GM23338 (cell line): Measurements from ENCODE around the gene OPRL1.

ENCODE experiments used
- CREB1 ChIP-seq: fragments of 250-450 bp; sonication (Bioruptor Pico); IDR thresholded peaks from 2 replicates; pipeline ENCODE4 v1.5.0; 2020; ENCODE audit warnings: low read depth, mild to moderate bottlenecking, moderate library complexity
- CTCF ChIP-seq, 2 experiments: fragments of 200-600 bp in 1 of 2; sonication (generic) in 1 of 2; conservative IDR thresholded peaks; 2 replicates each; pipeline versions ENCODE4 v1.5.1 to v1.6.1; 2016 to 2017; ENCODE audit warnings: antibody characterized with exemption in 2 of 2, low read depth in 2 of 2, mild to moderate bottlenecking in 2 of 2, moderate library complexity in 1 of 2
- EZH2 ChIP-seq: fragments of 200-600 bp; sonication (generic); IDR thresholded peaks from one replicate; pipeline ENCODE4 v1.8.0; 2017; ENCODE audit warnings: antibody characterized with exemption, mild to moderate bottlenecking, low read depth; ENCODE audit not compliant: unreplicated experiment
- EZH2phosphoT487 ChIP-seq: fragments of 200-600 bp; sonication (generic); IDR thresholded peaks from one replicate; pipeline ENCODE4 v1.8.1; 2018; ENCODE audit warnings: antibody characterized with exemption; ENCODE audit not compliant: unreplicated experiment
- JUNB ChIP-seq: IDR thresholded peaks from one replicate; pipeline ENCODE4 v1.6.1; 2016; ENCODE audit warnings: antibody characterized with exemption; ENCODE audit not compliant: unreplicated experiment
- ZNF114 ChIP-seq: fragments of 250-450 bp; sonication (Bioruptor Pico); IDR thresholded peaks from 2 replicates; pipeline ENCODE4 v1.5.0; 2020; ENCODE audit warnings: mild to moderate bottlenecking, moderate library complexity
- TF ChIP-seq, protein P1 (sequence below): IDR thresholded peaks from one replicate; pipeline ENCODE4 v1.6.1; 2018; ENCODE audit warnings: antibody characterized with exemption; ENCODE audit not compliant: unreplicated experiment

DNA sequence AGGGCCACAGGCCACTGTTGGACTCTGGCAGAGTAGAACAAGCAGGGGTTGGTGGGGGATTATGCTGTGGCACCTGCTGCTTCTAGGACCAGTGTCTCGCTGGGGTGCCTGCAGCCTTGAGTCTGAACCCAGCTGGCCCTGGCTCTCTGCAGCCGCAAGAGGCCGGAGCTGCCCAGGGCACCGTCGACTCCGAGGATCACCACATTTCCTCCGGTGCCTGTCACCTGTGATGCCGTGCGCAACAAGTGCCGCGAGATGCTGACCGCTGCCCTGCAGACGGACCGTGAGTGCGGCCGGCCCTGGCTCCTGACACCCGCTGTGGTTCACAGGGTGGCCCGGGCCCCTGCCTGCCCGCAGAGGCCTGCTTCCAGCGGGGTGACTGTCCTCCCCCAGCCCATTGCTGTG, 10.7 kb upstream of the OPRL1 start:
- TF ChIP-seq CTCF (conservative IDR thresholded peaks at IDR 0.05; ENCODE audit: low read depth in 2 of 2) (no peak), ZNF114 (no peak), EZH2 (no peak), CREB1 (CRISPR knock-in tag) (no peak), EZH2phosphoT487 (no peak), JUNB (no peak)
- TF ChIP-seq, protein P1, sequence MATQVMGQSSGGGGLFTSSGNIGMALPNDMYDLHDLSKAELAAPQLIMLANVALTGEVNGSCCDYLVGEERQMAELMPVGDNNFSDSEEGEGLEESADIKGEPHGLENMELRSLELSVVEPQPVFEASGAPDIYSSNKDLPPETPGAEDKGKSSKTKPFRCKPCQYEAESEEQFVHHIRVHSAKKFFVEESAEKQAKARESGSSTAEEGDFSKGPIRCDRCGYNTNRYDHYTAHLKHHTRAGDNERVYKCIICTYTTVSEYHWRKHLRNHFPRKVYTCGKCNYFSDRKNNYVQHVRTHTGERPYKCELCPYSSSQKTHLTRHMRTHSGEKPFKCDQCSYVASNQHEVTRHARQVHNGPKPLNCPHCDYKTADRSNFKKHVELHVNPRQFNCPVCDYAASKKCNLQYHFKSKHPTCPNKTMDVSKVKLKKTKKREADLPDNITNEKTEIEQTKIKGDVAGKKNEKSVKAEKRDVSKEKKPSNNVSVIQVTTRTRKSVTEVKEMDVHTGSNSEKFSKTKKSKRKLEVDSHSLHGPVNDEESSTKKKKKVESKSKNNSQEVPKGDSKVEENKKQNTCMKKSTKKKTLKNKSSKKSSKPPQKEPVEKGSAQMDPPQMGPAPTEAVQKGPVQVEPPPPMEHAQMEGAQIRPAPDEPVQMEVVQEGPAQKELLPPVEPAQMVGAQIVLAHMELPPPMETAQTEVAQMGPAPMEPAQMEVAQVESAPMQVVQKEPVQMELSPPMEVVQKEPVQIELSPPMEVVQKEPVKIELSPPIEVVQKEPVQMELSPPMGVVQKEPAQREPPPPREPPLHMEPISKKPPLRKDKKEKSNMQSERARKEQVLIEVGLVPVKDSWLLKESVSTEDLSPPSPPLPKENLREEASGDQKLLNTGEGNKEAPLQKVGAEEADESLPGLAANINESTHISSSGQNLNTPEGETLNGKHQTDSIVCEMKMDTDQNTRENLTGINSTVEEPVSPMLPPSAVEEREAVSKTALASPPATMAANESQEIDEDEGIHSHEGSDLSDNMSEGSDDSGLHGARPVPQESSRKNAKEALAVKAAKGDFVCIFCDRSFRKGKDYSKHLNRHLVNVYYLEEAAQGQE: no peak
